Measurements from ENCODE around the gene ARHGAP28.
"Not testable (repeated sequence)": the region's sequence is repeated elsewhere in the genome, so short reads cannot be mapped to it uniquely, and the experiment has no call there.

ARHGAP28 gene

DNA sequence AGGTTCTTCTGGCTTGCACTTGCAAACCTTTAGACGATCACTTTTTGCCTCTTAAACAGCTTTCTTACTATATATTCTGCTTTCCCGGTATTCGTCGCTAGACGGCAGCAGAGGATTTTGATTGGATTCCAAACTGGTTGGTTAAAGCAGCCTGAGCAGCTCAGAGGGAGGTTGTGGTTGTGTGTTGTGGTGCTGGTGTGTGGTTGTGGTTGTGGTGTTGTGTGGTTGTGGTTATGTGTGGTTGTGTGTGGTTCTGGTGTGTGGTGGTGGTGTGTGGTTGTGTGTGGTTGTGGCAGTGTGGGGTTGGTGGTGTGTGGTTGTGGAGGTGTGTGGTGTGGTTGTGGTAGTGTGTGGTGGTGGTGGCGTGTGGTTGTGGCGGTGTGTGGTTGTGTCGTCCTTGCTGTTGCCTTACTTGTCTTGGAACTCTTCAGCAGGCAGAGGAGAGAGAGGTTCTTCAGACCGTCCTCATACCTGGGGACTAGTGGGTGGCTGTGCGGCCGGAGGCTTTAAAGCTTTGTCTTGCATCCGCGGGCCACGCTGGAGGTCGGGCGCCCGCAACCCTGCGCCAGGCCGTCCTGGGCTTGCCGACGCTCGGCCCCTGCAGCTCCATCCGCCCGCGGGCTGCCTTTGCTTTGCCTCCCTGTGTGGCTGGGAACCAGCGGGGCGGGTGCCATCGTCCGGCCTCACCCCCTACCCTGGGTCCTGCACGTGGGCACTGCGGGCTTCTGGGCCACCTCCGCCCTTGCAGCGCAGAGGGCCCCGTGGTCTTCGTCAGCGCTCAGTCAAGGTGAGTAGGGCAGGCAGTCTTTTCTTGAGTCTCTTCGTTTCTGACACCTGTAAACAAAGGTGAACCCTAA is 190.8 kb downstream of the ARHGAP28 start:
- peak in 2 of 3 donors; percentile 10 to 20 for DNase-seq (ENCODE audit: low read depth in 2 of 3, low spot score in 1 of 3)

DNA sequence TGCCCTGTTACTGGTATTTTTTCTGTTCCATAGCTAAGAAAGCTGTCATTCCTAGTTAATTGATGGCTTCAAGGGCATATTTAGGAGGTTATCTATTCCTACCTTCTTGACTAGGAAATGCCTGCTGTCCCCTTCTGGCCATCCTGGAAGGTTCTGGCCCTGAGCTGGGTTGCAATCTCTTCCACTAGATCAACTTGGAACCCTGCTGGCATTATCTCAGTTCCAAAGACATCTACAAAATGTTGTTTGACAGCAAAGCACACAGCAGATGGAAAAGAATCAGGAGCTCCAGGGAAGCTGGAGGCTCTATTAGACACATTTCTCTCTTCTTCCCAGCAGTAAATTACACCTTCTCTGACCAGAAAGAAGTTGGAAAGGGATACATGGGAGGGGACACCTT is 192.1 kb downstream of the ARHGAP28 start:
- DNase-seq (ENCODE audit: low read depth in 2 of 3, low spot score in 1 of 3) = no peak

DNA sequence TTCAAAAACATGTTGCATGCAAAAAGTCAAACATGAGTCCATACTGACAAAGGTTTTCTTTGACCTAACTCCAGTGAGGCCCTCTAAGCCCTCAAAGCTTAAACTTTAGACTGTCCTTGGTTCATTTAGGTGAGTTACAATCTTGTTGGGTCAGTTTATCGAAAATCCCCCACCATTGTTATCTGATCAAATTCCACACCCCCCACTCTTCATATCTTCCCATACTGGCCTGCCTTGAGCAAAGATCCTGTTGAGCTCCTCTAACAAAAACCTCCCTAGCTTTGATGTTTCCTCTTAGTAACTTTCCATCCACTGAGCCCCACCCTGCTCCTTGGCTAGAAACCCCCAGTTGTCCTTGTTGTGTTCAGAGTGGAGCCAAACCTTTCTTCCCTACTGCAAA is 193.7 kb downstream of the ARHGAP28 start:
- no peak for DNase-seq (ENCODE audit: low read depth in 2 of 3, low spot score in 1 of 3)

DNA sequence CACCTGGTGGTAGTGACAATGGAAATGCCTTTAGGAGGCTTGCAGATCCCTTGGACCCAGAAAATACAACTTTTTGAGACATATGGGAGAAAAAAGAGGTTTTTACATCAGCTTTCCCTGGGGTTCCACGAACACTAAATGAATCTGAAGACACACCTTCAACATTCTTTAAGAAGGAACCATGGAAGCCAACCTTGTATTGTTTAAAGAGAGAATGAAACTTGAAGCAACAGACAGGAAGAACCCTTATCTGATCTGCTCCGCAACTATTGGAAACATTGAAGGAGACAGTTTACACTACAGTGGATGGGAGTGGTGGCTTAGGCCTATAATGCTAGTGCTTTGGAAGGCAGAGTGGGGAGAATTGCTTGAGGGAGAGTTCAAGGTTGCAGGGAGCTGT is 197.6 kb downstream of the ARHGAP28 start:
- no peak for DNase-seq (ENCODE audit: low read depth in 2 of 3, low spot score in 1 of 3)

DNA sequence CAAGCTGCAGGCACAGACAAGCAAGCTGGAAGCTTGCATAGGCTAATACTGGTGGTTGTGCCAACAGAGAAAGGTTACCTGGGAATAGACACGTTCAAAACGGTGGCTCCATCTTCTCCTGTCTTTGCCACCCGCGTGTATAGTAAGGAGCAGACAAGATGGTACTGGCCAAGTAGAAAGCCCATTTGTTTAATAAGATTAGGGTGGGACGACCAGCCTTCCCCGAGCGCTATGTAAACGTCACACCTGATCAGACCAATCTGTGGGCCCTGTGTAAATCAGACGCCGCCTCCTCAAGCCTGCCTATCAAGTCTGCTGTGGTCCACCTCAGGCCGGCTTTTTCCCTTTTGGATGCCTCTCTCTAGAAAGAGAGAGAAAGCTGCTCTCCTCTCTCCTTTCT is 198.8 kb downstream of the ARHGAP28 start:
- DNase-seq (ENCODE audit: low read depth in 2 of 3, low spot score in 1 of 3) = no peak

DNA sequence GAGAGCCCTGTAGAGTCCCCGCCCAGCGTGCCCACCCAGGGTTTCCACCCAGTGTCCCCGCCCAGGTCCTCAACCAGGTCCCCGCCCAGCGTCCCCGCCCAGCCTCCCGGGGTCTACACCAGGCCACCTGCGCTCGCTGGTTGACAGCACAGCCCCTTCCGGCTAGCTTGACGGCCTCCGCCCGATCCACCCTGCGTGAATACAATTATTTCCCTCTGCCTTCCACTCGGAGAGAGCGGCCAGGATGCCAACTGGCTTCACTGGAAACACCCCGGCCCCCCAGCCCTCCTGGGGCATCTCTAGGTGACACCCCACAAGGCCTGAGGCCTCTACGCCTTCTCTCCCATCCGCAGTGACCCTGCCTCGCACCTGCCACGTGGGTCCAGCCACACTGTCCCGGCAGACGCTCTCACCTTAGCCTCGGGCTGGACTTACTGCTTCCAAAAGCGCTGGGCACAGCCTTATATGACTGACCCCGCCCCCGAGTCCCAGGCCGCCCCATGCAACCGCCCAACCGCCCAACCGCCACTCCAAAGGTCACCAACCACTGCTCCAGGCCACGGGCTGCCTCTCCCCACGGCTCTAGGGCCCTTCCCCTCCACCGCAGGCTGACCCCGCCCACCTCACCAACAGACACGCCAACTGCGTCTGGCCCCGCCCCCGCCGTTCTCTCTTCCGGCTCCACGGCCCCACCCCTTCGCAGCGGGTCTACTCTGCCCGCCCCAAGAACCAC is 200.0 kb downstream of the ARHGAP28 start:
- DNase-seq (ENCODE audit: low read depth in 2 of 3, low spot score in 1 of 3) = no peak

DNA sequence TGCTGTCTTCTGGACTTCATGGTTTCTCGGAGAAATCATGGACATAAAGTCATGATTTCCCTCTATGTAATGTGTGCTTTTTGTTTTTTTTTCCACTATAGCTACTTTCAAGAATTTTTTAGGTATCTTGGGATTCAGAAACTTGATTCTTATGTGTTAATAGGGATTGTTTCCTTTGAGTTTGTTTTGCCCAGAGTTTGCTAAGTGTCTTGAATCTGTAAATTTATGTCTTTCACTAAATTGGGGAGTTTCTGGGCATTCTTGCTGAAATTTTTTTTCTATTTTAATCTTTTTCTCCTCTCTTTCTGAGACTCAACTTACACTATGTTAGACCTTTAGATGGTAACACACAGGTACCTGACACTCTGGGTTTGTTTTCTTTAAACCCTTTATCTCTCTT is 205.3 kb downstream of the ARHGAP28 start:
- DNase-seq (ENCODE audit: low read depth in 2 of 3, low spot score in 1 of 3) = no peak

DNA sequence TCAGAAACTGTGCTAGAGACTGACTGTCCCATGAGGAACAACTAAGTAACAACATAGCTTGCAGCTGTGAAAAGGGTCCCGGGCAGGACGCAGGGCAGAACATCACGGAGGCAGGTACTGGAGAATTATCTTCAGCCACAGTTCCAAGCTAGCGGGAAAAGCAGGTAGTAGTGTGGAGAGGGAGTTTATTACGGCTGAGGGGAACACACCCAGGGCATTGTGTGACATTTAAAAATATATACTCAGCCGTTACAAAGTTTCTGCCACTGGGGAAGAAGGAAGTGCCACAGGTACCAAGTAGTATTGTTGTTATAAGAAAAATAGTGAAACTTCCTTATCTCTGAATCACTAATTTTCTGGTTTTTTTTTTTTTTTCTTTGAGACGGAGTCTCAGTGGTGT is 208.5 kb downstream of the ARHGAP28 start:
- no peak for DNase-seq (ENCODE audit: low read depth in 2 of 3, low spot score in 1 of 3)

DNA sequence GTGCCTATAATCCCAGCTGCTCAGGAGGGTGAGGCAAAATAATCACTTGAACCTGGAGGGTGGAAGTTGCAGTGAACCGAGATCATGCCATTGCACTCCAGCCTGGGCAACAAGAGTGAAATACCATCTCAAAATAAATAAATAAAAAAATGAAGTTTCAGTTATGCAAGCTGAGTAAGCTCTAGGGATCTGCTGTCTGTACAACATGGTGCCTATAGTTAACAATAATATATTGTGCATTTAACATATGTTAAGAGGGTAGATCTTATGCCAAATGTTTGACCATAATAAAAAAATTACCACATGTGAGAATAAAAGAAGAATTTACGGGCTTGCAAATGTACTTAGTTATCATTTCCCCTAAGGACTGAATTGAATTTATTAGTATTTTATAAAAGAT is 208.9 kb downstream of the ARHGAP28 start:
- DNase-seq (ENCODE audit: low read depth in 2 of 3, low spot score in 1 of 3) = not testable (repeated sequence)

DNA sequence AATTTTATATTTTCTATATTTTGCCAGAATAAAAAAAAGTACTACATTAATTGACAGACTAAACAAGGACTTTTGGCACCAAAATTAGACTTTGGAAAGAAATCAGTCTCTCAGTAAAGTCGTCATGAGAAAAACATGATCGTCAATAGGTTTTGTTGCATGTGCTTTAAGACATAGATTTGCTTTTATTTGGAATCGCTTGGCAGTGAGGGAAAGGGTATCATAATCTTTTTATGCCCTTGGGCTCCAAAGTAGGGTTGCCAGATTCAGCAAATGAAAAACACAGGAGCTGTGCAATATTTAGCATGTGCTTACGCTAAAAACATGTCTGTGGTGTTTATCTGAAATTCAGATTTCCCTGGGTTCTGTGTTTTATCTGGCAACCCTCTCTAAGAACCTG is 210.5 kb downstream of the ARHGAP28 start:
- DNase-seq (ENCODE audit: low read depth in 2 of 3, low spot score in 1 of 3) = no peak

DNA sequence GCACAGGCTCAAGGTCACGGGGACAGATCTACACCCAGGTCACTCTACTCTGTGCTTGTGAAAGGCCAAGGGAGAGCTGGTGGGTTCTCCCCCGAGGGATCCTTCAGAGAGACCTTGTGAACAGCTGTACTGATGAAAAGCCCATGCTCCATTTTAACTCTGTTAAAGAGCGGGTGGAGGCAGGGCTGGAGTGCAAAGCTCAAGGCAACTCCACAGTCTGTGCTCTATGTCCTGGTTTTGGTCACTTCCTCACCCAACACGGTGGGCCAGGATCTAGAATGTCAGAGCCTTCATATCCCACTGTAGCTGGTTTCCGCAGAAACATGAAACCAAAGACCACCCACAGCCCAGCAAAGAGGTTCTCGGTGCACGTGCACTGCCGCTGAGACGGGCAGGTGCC is 210.9 kb downstream of the ARHGAP28 start:
- DNase-seq (ENCODE audit: low read depth in 2 of 3, low spot score in 1 of 3) = no peak

DNA sequence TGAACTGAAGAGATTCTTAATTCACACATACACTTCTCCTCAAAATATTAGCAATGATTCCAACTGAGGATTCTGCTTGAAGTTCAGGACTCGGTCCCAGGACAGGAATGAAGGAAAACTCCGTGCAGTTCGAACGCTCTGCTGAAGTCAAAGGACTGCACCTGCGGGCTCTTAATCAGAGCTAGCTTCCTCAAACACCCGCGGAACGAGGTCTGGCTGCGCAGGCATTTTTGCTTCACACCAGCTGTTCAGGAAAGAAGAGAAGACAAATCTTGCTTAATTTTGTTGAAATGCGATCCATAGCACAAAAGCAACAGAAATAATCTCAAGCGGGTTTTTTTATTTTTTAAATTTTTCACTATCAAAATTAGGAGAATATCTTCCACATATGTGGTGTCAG is 212.5 kb downstream of the ARHGAP28 start:
- DNase-seq (ENCODE audit: low read depth in 2 of 3, low spot score in 1 of 3) = no peak

DNA sequence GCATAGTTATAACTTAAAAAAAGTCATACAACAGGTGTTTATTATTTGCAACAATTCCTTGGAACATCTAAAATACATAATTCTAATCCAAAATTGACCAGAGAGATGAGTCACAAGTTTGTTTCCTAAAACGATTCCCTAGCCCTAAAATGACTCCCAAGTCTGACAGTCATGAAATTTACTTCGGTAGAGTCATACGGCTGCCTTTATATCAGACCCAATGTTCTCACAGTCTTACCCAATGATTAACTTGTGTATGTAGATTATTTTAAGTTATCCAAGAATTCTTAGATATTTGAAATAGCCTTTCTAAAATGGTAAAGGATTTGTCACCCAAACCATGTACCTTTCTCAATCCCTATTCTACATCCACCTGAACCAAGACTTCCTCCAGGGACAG is 213.2 kb downstream of the ARHGAP28 start:
- no peak for DNase-seq (ENCODE audit: low read depth in 2 of 3, low spot score in 1 of 3)

DNA sequence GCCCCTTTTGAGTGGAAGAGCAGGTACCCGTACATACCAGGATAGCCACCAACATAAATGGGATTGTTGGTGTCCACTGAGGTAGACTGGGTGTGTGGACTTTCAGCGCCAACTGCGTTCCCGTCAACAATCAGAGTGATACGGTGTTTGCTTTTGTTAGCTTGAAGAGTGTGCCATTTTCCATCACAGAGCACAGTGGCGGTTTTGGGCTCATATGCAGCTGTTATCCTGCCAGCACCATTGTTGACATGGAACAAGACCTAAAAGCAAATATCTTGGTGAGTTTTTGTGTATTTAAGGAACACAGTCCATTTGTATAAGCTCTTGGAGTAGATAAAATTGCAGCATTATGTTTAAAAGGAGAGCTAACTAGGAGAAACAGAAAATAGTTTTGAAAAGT is 213.6 kb downstream of the ARHGAP28 start:
- no peak for DNase-seq (ENCODE audit: low read depth in 2 of 3, low spot score in 1 of 3)

DNA sequence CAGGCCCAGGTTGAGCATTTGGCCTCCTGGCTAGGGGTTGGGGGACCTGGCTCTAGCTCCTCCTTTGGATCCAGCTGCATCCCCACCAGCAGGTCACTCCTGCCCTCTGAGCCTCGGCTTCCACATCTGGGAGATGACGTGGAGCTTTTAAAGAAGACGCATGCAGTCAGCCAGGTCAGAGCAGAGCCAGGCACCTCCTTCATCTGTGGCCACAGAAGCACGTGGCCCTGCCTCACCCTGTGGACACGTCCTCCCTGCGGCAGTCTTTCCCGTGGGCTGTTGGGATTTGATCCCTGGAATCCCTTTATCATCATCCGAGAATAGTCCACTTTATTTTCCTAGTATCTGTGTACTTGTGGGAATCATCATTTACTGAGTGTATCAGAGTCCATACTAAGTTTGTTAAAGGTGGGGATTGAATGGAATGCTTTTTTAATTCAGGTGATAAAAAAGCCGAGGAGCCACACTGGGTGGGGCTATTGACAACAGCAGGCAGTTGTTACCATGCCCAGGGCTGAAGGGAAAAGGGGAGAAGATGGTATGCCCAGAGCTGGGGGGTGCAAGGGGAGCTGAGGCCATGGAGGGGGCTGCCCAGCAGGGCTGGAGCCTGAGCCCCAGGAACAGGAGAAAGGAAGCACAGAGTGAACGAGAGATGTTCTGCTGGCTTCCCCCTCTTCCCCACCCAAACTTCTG is 218.0 kb downstream of the ARHGAP28 start:
- DNase-seq (ENCODE audit: low read depth in 2 of 3, low spot score in 1 of 3) = no peak

DNA sequence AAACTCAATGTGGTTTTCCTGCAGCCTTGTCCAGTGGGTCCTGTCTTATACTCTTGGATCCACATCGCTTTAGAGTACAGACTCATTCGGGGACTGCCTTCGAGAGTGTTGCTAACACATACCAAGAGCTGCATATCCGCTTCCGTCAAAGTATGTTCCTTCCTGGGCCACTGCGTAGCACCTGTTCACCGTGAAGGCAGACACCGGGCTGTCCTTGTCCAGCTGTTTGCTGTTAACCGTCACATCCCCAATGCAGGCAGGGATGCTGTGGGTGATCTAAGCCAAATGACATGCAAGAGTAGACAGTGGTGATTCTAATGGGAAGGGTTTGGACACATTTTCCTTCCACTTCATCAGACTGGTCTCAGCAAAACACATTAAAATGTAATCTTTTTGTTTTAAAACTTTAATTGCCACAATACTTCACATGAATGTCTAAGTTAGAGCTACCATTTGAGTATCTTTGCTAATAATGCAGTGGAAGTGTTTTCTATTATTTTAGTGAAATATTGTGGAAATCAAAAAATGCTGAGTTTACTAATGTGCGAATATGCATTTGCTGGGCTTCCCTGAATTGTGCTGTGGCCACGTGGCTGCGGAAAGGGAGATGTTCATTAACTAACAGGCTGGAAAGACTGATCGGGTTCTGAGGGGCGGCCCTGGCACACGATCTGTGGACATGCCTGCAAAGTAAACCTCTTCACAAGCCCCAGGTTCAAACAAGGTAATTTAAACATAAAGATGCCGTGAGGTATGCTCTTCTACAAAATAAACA is 219.0 kb downstream of the ARHGAP28 start:
- no peak for DNase-seq (ENCODE audit: low read depth in 2 of 3, low spot score in 1 of 3)

DNA sequence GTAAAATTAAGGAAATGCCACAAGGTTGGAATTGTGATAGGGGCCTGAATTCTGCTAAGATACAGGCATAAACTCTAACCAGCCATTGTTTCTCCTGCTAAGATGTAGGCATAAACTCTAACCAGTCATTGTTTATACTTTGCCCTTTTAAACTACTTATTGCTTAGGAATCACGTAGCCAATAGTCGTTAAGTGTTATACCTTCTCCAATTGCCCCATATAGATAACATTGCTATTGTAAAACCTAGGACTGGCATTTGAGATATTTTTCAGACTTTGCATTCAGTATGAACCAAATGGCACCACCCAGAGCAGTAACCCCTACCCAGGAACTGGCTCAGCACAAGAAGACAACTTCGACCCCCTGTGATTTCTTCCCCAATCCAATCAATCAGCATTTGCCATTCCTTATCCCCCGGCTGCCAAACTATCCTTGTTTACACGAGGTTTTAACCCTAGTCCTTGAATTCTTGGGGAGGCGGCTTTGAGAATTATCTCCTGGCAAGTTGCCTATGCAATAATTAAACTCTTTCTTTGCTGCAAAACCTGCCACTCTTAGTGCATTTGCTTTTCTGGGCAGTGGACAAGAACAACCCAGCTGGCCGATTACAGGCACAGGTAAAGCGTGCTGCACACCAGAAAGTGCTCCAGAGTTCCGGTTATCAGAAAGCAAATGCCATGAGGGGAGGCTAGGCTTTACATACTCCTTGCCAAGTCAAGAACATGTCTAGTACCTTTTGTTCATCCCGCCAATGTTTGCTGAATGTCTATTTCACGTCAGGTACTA is 220.5 kb downstream of the ARHGAP28 start:
- no peak for DNase-seq (ENCODE audit: low read depth in 2 of 3, low spot score in 1 of 3)

DNA sequence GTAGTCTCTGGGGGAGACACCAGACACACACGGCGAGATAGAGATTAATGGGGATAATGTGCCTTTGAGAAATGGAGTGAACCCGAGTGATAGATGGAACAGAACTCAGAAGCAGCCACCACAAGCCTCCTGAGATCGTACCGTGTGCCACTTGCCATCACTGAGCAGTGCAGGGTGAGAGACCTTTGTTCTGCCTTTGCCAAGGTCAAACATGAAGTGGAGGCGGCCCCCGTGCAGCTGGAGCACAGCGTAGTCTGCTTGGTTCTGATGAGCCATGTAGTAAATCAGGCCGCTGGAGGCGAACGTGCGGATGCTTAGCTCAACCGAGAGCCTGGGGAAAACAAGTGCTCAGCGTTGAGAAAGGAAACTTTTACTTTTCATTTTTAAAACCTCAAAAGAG is 221.1 kb downstream of the ARHGAP28 start:
- no peak for DNase-seq (ENCODE audit: low read depth in 2 of 3, low spot score in 1 of 3)

DNA sequence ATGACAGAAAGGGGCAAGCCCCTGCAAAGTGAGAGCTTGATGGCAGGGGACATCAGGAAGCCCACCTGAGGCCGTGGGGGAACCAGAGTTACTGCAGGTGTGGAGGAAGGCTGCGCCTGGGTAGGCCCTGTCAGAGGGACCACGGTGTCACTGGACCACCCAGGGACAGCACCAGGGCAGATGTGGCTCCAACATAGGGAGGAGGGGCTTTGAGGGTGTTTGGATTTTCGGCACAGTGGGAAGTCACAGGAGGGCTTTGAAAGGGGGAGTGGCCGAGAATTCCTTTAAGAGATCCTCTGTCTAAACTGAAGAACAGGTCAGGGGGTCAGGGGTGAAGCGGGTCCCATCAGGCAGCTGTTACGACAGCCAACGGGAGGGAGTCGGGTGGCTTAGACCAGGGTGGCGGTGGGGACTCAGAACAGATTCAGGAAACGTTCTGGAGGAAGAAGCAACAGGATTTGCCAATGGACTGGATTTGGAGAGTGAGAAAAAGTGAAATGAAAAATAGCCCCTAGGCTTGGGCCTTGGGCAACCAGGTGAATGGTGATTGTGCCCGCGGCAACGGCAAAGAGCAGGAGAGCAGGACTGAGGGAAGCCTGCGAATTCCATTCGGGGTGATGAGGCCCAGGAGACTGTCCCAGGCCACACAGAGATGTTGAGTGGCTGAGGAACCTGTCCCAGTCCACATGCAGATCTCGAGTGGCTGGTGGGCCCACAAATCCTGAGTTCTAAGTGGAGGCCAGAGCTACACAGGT is 222.0 kb downstream of the ARHGAP28 start:
- no peak for DNase-seq (ENCODE audit: low read depth in 2 of 3, low spot score in 1 of 3)

DNA sequence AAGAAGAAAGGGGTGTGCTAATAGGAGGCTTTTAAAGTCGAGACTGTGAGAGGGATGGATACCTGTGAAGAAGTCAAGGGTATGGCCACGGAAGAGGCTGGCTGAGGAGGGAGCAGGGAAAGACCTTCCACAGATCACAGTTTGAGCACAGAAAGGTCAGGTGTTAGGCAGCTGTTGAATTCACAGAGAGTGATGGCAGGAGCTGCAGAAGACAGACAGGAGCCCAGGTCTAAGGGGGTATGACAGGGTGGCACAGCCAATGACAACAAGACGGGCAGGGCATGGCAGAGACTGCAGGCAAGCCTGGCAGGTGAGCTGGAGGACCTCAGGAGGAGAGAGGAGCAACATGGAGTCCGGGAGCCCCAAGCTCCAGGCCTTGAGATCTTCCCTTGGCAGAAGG is 225.0 kb downstream of the ARHGAP28 start:
- DNase-seq (ENCODE audit: low read depth in 2 of 3, low spot score in 1 of 3) = no peak

Data from stimulated activated CD4-positive, alpha-beta T cell treated with anti-CD3 and anti-CD28 coated beads, Interleukin-12 subunit alpha, Interleukin-12 subunit beta, amount 100 ng/mL, for 48 hours (primary cell).